NOMO-1 (cell line): ENCODE measurements around the gene IL1R2.

ENCODE experiments used
- DNase-seq, 2 experiments: peaks; one replicate each; lab custom pipeline; 2025; ENCODE audit not compliant: unreplicated experiment in 2 of 2; lab: John Stamatoyannopoulos, UW

IL1R2 gene

GRCh38 chr2:102074152-102074783 is 82.5 kb downstream of the IL1R2 start:
- peak; percentile 57 to 78 for DNase-seq

- no peak for DNase-seq
Measured at GRCh38 chr2:102075479-102075878, 83.7 kb downstream of the IL1R2 start.

GRCh38 chr2:102076512-102076911 is 84.8 kb downstream of the IL1R2 start:
- no peak for DNase-seq
